ENCODE measurements around the gene SULT4A1.

SULT4A1 gene

GRCh38 chr22:43796567-43796966 is 65.7 kb downstream of the SULT4A1 start:
- DNase-seq = no peak

- DNase-seq = no peak
These were observed 67.0 kb downstream of the SULT4A1 start for GRCh38 chr22:43795320-43795719.

- no peak for DNase-seq
These were observed 69.4 kb downstream of the SULT4A1 start for GRCh38 chr22:43792905-43793304.

DNA sequence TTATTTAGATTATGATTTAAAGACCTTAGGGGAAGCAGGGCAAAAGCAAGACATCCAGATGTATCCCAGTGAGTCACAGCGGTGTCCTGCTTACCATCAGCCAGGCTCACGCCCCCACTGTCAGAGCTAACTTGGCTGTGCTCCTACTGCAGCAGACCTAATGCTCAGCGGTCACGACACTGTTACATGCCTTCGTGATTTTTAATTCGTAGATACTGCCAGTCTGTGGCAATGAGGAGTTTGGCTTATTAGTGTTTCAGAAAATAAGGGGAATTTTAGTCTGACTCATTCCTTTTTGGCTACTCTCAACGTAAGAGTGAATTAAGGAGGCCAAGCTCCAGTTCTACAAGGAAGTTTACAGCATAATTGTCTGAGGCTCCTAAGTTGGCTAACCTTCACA is 72.9 kb downstream of the SULT4A1 start:
- no peak for DNase-seq

- no peak for DNase-seq
These were observed 78.5 kb downstream of the SULT4A1 start for GRCh38 chr22:43783777-43784176.

GRCh38 chr22:43782448-43782847 is 79.9 kb downstream of the SULT4A1 start:
- no peak for DNase-seq

DNA sequence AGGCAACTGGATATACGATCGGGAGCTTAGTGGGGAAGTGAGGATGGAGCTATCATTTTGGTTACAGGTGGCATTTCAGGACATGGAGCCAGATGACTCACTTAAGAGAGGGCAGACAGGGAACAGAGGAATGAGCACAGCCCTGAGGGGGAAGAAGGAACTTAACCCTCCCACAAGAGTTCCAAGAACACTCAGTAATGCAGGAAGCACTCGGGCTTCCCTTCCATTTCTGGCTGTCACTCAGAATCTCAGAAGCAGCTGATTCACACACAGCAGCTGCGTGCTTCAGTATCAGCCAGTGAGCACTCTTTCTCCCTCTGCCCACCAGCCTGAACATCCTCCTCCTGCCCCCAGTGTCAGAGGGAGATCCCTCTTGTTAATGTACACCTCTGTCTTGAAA is 85.0 kb downstream of the SULT4A1 start:
- no peak for DNase-seq

- DNase-seq = no peak
These were observed 86.1 kb downstream of the SULT4A1 start for GRCh38 chr22:43776081-43776670.

Data from activated effector memory CD4-positive, alpha-beta T cell treated with Interleukin-2 at 50 U/mL for 16 hours (primary cell).